ENCODE data around the gene MLLT6. TPM values are rescaled to one million over a fixed set of nuclear protein-coding genes. Genes with fewer than 3 reads are reported as not detected.

Gene MLLT6
- total RNA-seq, 1 experiment from 2014 or later = 48.0 TPM

GRCh38 chr17:38752308-38753070 lies 47.4 kb downstream of the MLLT6 start, which contains the start of gene PSMB3 (continued):
- TF ChIP-seq ARID4B (CRISPR knock-in tag; IDR thresholded peaks at IDR 0.05; ENCODE audit: borderline replicate concordance) (peak; percentile 73), ZNF232 (CRISPR knock-in tag; IDR thresholded peaks at IDR 0.05) (peak; percentile 54; the same call in 1 of the 2 replicates), EMX1 (CRISPR knock-in tag; IDR thresholded peaks at IDR 0.05) (no peak), CREM (CRISPR knock-in tag; IDR thresholded peaks at IDR 0.05) (peak; percentile 80), NR1H2 (CRISPR knock-in tag; IDR thresholded peaks at IDR 0.05) (no peak), NFYB (CRISPR knock-in tag; conservative IDR thresholded peaks at IDR 0.05; ENCODE audit: low read depth) (peak; percentile 98)

- Mint-ChIP-seq H3K36me3 (peaks cover 23% of the 10 kb centered on the region), H3K4me1 (peaks cover 16% of the 10 kb centered on the region), H3K4me3 (peak overlapping the region; percentile 97), H3K27ac (peak overlapping the region; percentile 96), H3K9me3 (no peaks in the 10 kb centered on the region), H3K27me3 (ENCODE audit: low read depth) (peaks cover 2% of the 10 kb centered on the region)
- TF ChIP-seq ATF3 (CRISPR knock-in tag; conservative IDR thresholded peaks at IDR 0.05) (no peak), ZNF263 (CRISPR knock-in tag; IDR thresholded peaks at IDR 0.05; ENCODE audit: low read depth) (no peak)
- ChIA-PET POLR2A (interaction anchor here (0.6 to 1.0 kb wide), 2 partner anchors 94 to 158 kb away, joined by 3 read pairs; no protein-coding TSS in a partner anchor), CTCF (interaction anchor here (0.5 to 1.6 kb wide), 2 partner anchors 22 to 1887 kb away, joined by 3 read pairs; no protein-coding TSS in a partner anchor)
- no peak for ATAC-seq
- DNase-seq (ENCODE audit: low spot score) = no peak
Observed at GRCh38 chr17:38753071-38753506, 48.0 kb downstream of the MLLT6 start.

- ATAC-seq (peak; percentile 93), DNase-seq (ENCODE audit: low spot score) (peak; percentile 73)
- Mint-ChIP-seq H3K4me3 (no peak overlapping the region), H3K27ac (no peak overlapping the region), H3K36me3 (peaks cover 59% of the 10 kb centered on the region), H3K27me3 (ENCODE audit: low read depth) (no peaks in the 10 kb centered on the region), H3K4me1 (no peaks in the 10 kb centered on the region), H3K9me3 (no peaks in the 10 kb centered on the region)
- POLR2A ChIA-PET = interaction anchor here (0.5 to 0.9 kb wide), 2 partner anchors 9 to 27 kb away, joined by 3 read pairs; no protein-coding TSS in a partner anchor
- CTCF ChIA-PET = interaction anchor here (0.5 to 1.5 kb wide), 16 partner anchors 9 to 718 kb away, joined by 3 to 7 read pairs (median 4); partner anchors contain the start of genes FBXO47, LASP1NB and PSMB3
- no peak for TF ChIP-seq SOX15 (CRISPR knock-in tag; IDR thresholded peaks at IDR 0.05)
- TF ChIP-seq SP1 (CRISPR knock-in tag; conservative IDR thresholded peaks at IDR 0.05) = no peak
- TF ChIP-seq CTCF (IDR thresholded peaks at IDR 0.05) = peak; percentile 44
- TF ChIP-seq ZNF121 (CRISPR knock-in tag; IDR thresholded peaks at IDR 0.05) = 0 out of 2 replicates have a peak, but pooled peaks have one; percentile 3
Observed at GRCh38 chr17:38761612-38762011, 56.5 kb downstream of the MLLT6 start.

- Mint-ChIP-seq H3K27me3 (ENCODE audit: low read depth) (no peaks in the 10 kb centered on the region), H3K4me1 (no peaks in the 10 kb centered on the region), H3K36me3 (peaks cover 63% of the 10 kb centered on the region), H3K9me3 (no peaks in the 10 kb centered on the region), H3K4me3 (no peak overlapping the region), H3K27ac (no peak overlapping the region)
- CTCF ChIA-PET = interaction anchor here (0.5 to 1.5 kb wide), 16 partner anchors 10 to 717 kb away, joined by 3 to 7 read pairs (median 4); partner anchors contain the start of genes FBXO47, LASP1NB and PSMB3
- POLR2A ChIA-PET = interaction anchor here (0.5 to 0.9 kb wide), 2 partner anchors 8 to 28 kb away, joined by 3 read pairs; no protein-coding TSS in a partner anchor
- ATAC-seq = no peak
- no peak for DNase-seq (ENCODE audit: low spot score)
- TF ChIP-seq OVOL2 (CRISPR knock-in tag; IDR thresholded peaks at IDR 0.05; ENCODE audit: borderline replicate concordance) = no peak
- no peak for TF ChIP-seq ZSCAN18 (CRISPR knock-in tag; IDR thresholded peaks at IDR 0.05)
- no peak for TF ChIP-seq TCF7 (CRISPR knock-in tag; IDR thresholded peaks at IDR 0.05; ENCODE audit: low read depth)
- no peak for TF ChIP-seq ATF6 (CRISPR knock-in tag; IDR thresholded peaks at IDR 0.05)
- no peak for TF ChIP-seq MAX (CRISPR knock-in tag; IDR thresholded peaks at IDR 0.05)
- no peak for TF ChIP-seq NR3C1 (CRISPR knock-in tag; conservative IDR thresholded peaks at IDR 0.05; ENCODE audit: low read depth)
- no peak for TF ChIP-seq ZNF671 (CRISPR knock-in tag; IDR thresholded peaks at IDR 0.05)
Observed at GRCh38 chr17:38762231-38762630, 57.2 kb downstream of the MLLT6 start.
